Activated B cell treated with CpG ODN at 0.5 μM for 24 hours (primary cell): ENCODE measurements around the gene DYDC2. TPM values are rescaled to one million over a fixed set of nuclear protein-coding genes. Genes with fewer than 3 reads are reported as not detected.

ENCODE experiments used
- ATAC-seq: fragments of 200-7000 bp; cut with Tn5 transposase; one replicate; pipeline ENCODE4 v1.10.0; 2021; ENCODE audit warnings: low read depth, mild to moderate bottlenecking, moderate library complexity
- CTCF ChIA-PET: fragments of 350-600 bp; sonication (Branson Sonifier 250); formaldehyde crosslinking; loops from one replicate; lab custom pipeline; 2021; ENCODE audit warnings: antibody characterized with exemption; lab: Charles Lee
- POLR2A ChIA-PET: fragments of 350-600 bp; sonication (Branson Sonifier 250); formaldehyde crosslinking; loops from one replicate; lab custom pipeline; 2021; ENCODE audit warnings: antibody characterized with exemption; lab: Charles Lee
- DNase-seq: peaks from one replicate; pipeline ENCODE4 v3.0.0; 2022
- H3K27ac Mint-ChIP-seq: one replicate; pipeline ENCODE4 v1.8.0; 2020; ENCODE audit warnings: mixed read lengths
- H3K27me3 Mint-ChIP-seq: one replicate; pipeline ENCODE4 v1.8.0; 2021; ENCODE audit warnings: mixed read lengths
- H3K36me3 Mint-ChIP-seq: one replicate; pipeline ENCODE4 v1.8.0; 2021; ENCODE audit warnings: low read depth, mixed read lengths
- H3K4me1 Mint-ChIP-seq: one replicate; pipeline ENCODE4 v1.8.0; 2021; ENCODE audit warnings: mixed read lengths
- H3K4me3 Mint-ChIP-seq: one replicate; pipeline ENCODE4 v1.8.0; 2020; ENCODE audit warnings: mild to moderate bottlenecking, mixed read lengths
- H3K9me3 Mint-ChIP-seq: one replicate; pipeline ENCODE4 v1.8.0; 2020; ENCODE audit warnings: mixed read lengths
- CTCF ChIP-seq: fragments of 200-600 bp; IDR thresholded peaks from one replicate; pipeline ENCODE4 v1.8.0; 2022; ENCODE audit warnings: antibody characterized with exemption, mild to moderate bottlenecking
- intact Hi-C: fragments of 100-400 bp; cut with micrococcal nuclease; formaldehyde crosslinking; loops from one replicate; pipeline ENCODE4 v1.15.1; 2024
- total RNA-seq: library from RNA; stranded (reverse); gene quantifications from 2 replicates; pipeline ENCODE4 v1.2.3, GENCODE V29; 2022

The DYDC2 gene
- total RNA-seq, 1 donor from 2014 or later, result not detected

GRCh38 chr10:80394358-80394916, 37.9 kb downstream of the DYDC2 start:
- CTCF ChIA-PET, result no interaction called here
- Mint-ChIP-seq H3K9me3 (no peaks in the 10 kb centered on the region), H3K27ac (no peak overlapping the region), H3K4me1 (no peaks in the 10 kb centered on the region), H3K36me3 (no peaks in the 10 kb centered on the region), H3K4me3 (no peak overlapping the region), H3K27me3 (peaks cover 16% of the 10 kb centered on the region)
- POLR2A ChIA-PET, result no interaction called here
- no peak for DNase-seq
- ATAC-seq, result no peak
- intact Hi-C loops, result no loop called here
- TF ChIP-seq CTCF, result no peak

- H3K36me3 Mint-ChIP-seq, result no peaks in the 10 kb centered on the region
- CTCF ChIA-PET, result interaction anchor here (1.8 kb wide), 1 partner anchor 109 kb away, joined by 7 read pairs; no protein-coding TSS in a partner anchor
Measured at GRCh38 chr10:80397014-80397413, 40.4 kb downstream of the DYDC2 start.

GRCh38 chr10:80400136-80400804, 43.7 kb downstream of the DYDC2 start:
- H3K9me3 Mint-ChIP-seq, result no peaks in the 10 kb centered on the region
- H3K4me3 Mint-ChIP-seq, result no peak overlapping the region
- POLR2A ChIA-PET, result no interaction called here
- CTCF ChIA-PET, result no interaction called here
- DNase-seq (no peak), ATAC-seq (no peak)
- no peak overlapping the region for H3K27ac Mint-ChIP-seq
- intact Hi-C loops, result loop anchor here (10.0 kb wide), 1 partner anchor 265 kb away; no protein-coding TSS in a partner anchor
- H3K27me3 Mint-ChIP-seq, result no peaks in the 10 kb centered on the region
- no peak for TF ChIP-seq CTCF
- no peaks in the 10 kb centered on the region for H3K36me3 Mint-ChIP-seq
- no peaks in the 10 kb centered on the region for H3K4me1 Mint-ChIP-seq

More at GRCh38 chr10:80397014-80397413, 40.4 kb downstream of the DYDC2 start:
- DNase-seq, result no peak
- TF ChIP-seq CTCF, result no peak
- intact Hi-C loops, result no loop called here
- H3K4me3 Mint-ChIP-seq, result no peak overlapping the region
- peaks cover 8% of the 10 kb centered on the region for H3K27me3 Mint-ChIP-seq
- POLR2A ChIA-PET, result no interaction called here
- H3K9me3 Mint-ChIP-seq, result no peaks in the 10 kb centered on the region
- H3K4me1 Mint-ChIP-seq, result no peaks in the 10 kb centered on the region
- ATAC-seq, result no peak
- no peak overlapping the region for H3K27ac Mint-ChIP-seq

GRCh38 chr10:80405035-80405434, 48.5 kb downstream of the DYDC2 start:
- TF ChIP-seq CTCF, result no peak
- peaks cover 2% of the 10 kb centered on the region for H3K27me3 Mint-ChIP-seq
- no peaks in the 10 kb centered on the region for H3K9me3 Mint-ChIP-seq
- H3K4me3 Mint-ChIP-seq, result no peak overlapping the region
- POLR2A ChIA-PET, result no interaction called here
- intact Hi-C loops, result loop anchor here (5.0 to 10.0 kb wide), 2 partner anchors 67 to 260 kb away; no protein-coding TSS in a partner anchor
- DNase-seq, result no peak
- no peak for ATAC-seq
- no peak overlapping the region for H3K27ac Mint-ChIP-seq
- H3K4me1 Mint-ChIP-seq, result peaks cover 12% of the 10 kb centered on the region
- H3K36me3 Mint-ChIP-seq, result no peaks in the 10 kb centered on the region
- CTCF ChIA-PET, result no interaction called here

GRCh38 chr10:80405626-80406025, 49.0 kb downstream of the DYDC2 start:
- ChIA-PET POLR2A (no interaction called here), CTCF (no interaction called here)
- Mint-ChIP-seq H3K36me3 (no peaks in the 10 kb centered on the region), H3K27ac (no peak overlapping the region), H3K4me1 (peaks cover 12% of the 10 kb centered on the region), H3K4me3 (no peak overlapping the region), H3K9me3 (no peaks in the 10 kb centered on the region), H3K27me3 (peaks cover 2% of the 10 kb centered on the region)
- no peak for DNase-seq
- intact Hi-C loops, result loop anchor here (5.0 to 10.0 kb wide), 2 partner anchors 67 to 259 kb away; no protein-coding TSS in a partner anchor
- no peak for TF ChIP-seq CTCF
- no peak for ATAC-seq
